Measurements from ENCODE around the gene ZNF787. TPM values are rescaled to one million over a fixed set of nuclear protein-coding genes. Genes with fewer than 3 reads are reported as not detected.

The ZNF787 gene
- total and polyA plus RNA-seq, 2 of the 13 experiments (the other 11 are each of a cell fraction or from before 2014, with no cell fraction given): 15.1 to 42.8 TPM

- 0 out of 2 replicates have a peak, but pooled peaks have one; percentile 49 for TF ChIP-seq ZNF280B (CRISPR knock-in tag; IDR thresholded peaks at IDR 0.05; ENCODE audit: borderline replicate concordance)
- TF ChIP-seq ZFAT (CRISPR knock-in tag; conservative IDR thresholded peaks at IDR 0.05): no peak
- TF ChIP-seq ZFP91 (CRISPR knock-in tag; IDR thresholded peaks at IDR 0.05; ENCODE audit: borderline replicate concordance): peak; percentile 53; the same call in 1 of the 2 replicates
- peak; percentile 25 for TF ChIP-seq ZMYM4 (CRISPR knock-in tag; IDR thresholded peaks at IDR 0.05)
- no peak for TF ChIP-seq HNF1A (IDR thresholded peaks at IDR 0.05; ENCODE audit: low read depth)
- TF ChIP-seq HNF1A (CRISPR knock-in tag; IDR thresholded peaks at IDR 0.05; ENCODE audit: borderline replicate concordance): 0 out of 2 replicates have a peak, but pooled peaks have one; percentile 38
- peak; percentile 55 for TF ChIP-seq GABPB1 (CRISPR knock-in tag; IDR thresholded peaks at IDR 0.05)
- peak; percentile 73; the same call in 1 of the 3 replicates for TF ChIP-seq MXI1 (IDR thresholded peaks at IDR 0.05; ENCODE audit: borderline replicate concordance, low read depth, low read length)
- 0 out of 2 replicates have a peak, but pooled peaks have one; percentile 13 for TF ChIP-seq FOSL2 (CRISPR knock-in tag; IDR thresholded peaks at IDR 0.05)
- 0 out of 2 replicates have a peak, but pooled peaks have one; percentile 5 for TF ChIP-seq KAT7 (CRISPR knock-in tag; IDR thresholded peaks at IDR 0.05; ENCODE audit: borderline replicate concordance)
- peak; percentile 96 for TF ChIP-seq TFAP4 (IDR thresholded peaks at IDR 0.05; ENCODE audit: borderline replicate concordance, low read depth)
- peak; percentile 31 for TF ChIP-seq SKI (IDR thresholded peaks at IDR 0.05; ENCODE audit: partially characterized antibody)
- no peak for TF ChIP-seq SOX13 (IDR thresholded peaks at IDR 0.05)
- TF ChIP-seq SOX13 (CRISPR knock-in tag; conservative IDR thresholded peaks at IDR 0.05 in 1 of 2, IDR thresholded peaks at IDR 0.05 in 1 of 2): peak in 1 of 2 experiments; percentile 71; a peak in 2 of 4 replicates
- TF ChIP-seq MYPOP (CRISPR knock-in tag; IDR thresholded peaks at IDR 0.05): 0 out of 2 replicates have a peak, but pooled peaks have one; percentile 65
- TF ChIP-seq MAZ (IDR thresholded peaks at IDR 0.05; ENCODE audit: borderline replicate concordance, low read depth, low read length): peak; percentile 25; the same call in 1 of the 2 replicates
- peak; percentile 51; the same call in 1 of the 2 replicates for TF ChIP-seq MAZ (CRISPR knock-in tag; IDR thresholded peaks at IDR 0.05; ENCODE audit: low read depth)
- peak; percentile 79 for TF ChIP-seq SALL1 (CRISPR knock-in tag; IDR thresholded peaks at IDR 0.05)
Observed at GRCh38 chr19:56110515-56111448, 10.3 kb downstream of the ZNF787 start (continued).

All from HepG2 (cell line).